DND-41 (cell line): ENCODE measurements around the gene RGS1.

Source experiments
- EZH2 ChIP-seq: IDR thresholded peaks from 3 replicates; pipeline ENCODE4 v1.6.1; 2012; ENCODE audit warnings: borderline replicate concordance, low read depth, mild to moderate bottlenecking, moderate library complexity, low read length, inconsistent platforms; ENCODE audit not compliant: severe bottlenecking
- TF ChIP-seq, protein P1 (sequence below): IDR thresholded peaks from 2 replicates; pipeline ENCODE4 v1.5.1; 2012; ENCODE audit warnings: borderline replicate concordance, low read length, moderate library complexity, mild to moderate bottlenecking; ENCODE audit not compliant: poor library complexity, severe bottlenecking; ENCODE audit errors: extremely low read depth

DNA sequence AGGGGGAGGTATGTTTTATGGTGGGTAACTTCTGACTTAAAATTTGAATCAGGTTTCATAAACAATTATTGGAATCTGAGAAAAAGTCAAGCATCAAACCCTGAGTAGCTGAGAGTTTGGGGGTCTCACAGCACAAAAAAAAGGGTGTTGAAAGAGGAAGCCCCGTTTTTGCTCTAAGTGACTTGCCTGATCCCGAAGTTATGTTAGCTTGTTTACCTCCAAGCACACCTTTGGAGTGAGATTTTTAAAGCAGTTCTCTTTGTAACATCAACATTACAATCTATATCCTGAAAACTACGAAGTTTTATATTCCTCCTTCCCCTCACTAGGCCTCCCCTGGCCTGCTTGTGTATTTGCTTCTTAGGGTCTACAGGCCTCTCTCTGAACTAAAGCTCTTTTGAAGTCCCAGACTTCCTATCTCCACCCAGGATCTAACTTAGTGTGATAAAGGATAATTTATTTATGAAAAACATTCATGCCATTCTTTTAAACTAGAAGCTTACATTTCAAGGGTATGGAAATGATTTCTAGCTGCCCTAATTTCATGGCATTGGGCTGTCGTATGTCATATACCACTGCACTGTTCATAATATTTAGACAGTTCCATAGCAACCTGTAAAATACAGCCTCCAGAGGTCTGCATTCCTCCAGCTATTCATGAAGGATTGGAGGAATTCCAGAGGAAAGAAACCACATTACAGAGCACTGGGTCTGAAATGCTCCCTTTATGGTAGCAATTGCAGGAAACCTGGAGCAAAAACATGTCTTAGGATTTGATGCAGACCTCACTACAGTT, 36.1 kb upstream of the RGS1 start:
- TF ChIP-seq, protein P1, sequence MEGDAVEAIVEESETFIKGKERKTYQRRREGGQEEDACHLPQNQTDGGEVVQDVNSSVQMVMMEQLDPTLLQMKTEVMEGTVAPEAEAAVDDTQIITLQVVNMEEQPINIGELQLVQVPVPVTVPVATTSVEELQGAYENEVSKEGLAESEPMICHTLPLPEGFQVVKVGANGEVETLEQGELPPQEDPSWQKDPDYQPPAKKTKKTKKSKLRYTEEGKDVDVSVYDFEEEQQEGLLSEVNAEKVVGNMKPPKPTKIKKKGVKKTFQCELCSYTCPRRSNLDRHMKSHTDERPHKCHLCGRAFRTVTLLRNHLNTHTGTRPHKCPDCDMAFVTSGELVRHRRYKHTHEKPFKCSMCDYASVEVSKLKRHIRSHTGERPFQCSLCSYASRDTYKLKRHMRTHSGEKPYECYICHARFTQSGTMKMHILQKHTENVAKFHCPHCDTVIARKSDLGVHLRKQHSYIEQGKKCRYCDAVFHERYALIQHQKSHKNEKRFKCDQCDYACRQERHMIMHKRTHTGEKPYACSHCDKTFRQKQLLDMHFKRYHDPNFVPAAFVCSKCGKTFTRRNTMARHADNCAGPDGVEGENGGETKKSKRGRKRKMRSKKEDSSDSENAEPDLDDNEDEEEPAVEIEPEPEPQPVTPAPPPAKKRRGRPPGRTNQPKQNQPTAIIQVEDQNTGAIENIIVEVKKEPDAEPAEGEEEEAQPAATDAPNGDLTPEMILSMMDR = no peak
- TF ChIP-seq EZH2 = no peak
